Lower lobe of right lung (tissue), 2 donors: Measurements from ENCODE around the gene PAGE1. TPM values are rescaled to one million over a fixed set of nuclear protein-coding genes. Genes with fewer than 3 reads are reported as not detected.
"Not testable (repeated sequence)": the region's sequence is repeated elsewhere in the genome, so short reads cannot be mapped to it uniquely, and the experiment has no call there.

Source experiments
- ATAC-seq, 2 donors: fragments of 200-7000 bp; cut with Tn5 transposase; one replicate each; pipeline ENCODE4 v1.9.1; 2020 to 2022; ENCODE audit warnings: mild to moderate bottlenecking in 2 of 2, moderate library complexity in 2 of 2
- DNase-seq: peaks from one replicate; pipeline ENCODE4 v3.0.0-alpha.2; 2020
- H3K27ac ChIP-seq: fragments of 200-600 bp; one replicate; pipeline ENCODE4 v1.8.0; 2022
- H3K27me3 ChIP-seq: fragments of 200-600 bp; one replicate; pipeline ENCODE4 v1.8.0; 2022; ENCODE audit warnings: low read depth
- H3K36me3 ChIP-seq: fragments of 200-600 bp; one replicate; pipeline ENCODE4 v1.8.0; 2022; ENCODE audit warnings: mild to moderate bottlenecking
- H3K4me1 ChIP-seq: fragments of 200-600 bp; one replicate; pipeline ENCODE4 v1.8.0; 2022
- H3K4me3 ChIP-seq: fragments of 200-600 bp; one replicate; pipeline ENCODE4 v1.8.0; 2022; ENCODE audit warnings: mild to moderate bottlenecking
- H3K9me3 ChIP-seq: fragments of 200-600 bp; one replicate; pipeline ENCODE4 v1.8.0; 2022
- intact Hi-C: fragments of 100-400 bp; cut with DNase I; formaldehyde crosslinking; loops from one replicate; pipeline ENCODE4 v1.11.0; 2022
- long read RNA-seq: library from polyadenylated mRNA; unstranded; transcript quantifications from one replicate; pipeline ENCODE4 v2.0.0, GENCODE V29; 2021
- total RNA-seq: library from RNA; stranded (reverse); fragmentation: NEBNext Ultra II Directional; extraction: Animal tissue kit (Norgen Biotek cat#: 25700); gene quantifications from one replicate; pipeline ENCODE4 v1.2.1, GENCODE V29; 2021
- TF ChIP-seq, protein P1 (sequence below): fragments of 200-600 bp; IDR thresholded peaks from one replicate; pipeline ENCODE4 v1.8.0; 2022; ENCODE audit warnings: antibody characterized with exemption, mild to moderate bottlenecking
- donor health status: DM: no; HTN: yes; CAD: no; lungs with severe emphysema.

The PAGE1 gene, protein sequence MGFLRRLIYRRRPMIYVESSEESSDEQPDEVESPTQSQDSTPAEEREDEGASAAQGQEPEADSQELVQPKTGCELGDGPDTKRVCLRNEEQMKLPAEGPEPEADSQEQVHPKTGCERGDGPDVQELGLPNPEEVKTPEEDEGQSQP
- not detected for total RNA-seq
- long read RNA-seq: 0 reads

DNA sequence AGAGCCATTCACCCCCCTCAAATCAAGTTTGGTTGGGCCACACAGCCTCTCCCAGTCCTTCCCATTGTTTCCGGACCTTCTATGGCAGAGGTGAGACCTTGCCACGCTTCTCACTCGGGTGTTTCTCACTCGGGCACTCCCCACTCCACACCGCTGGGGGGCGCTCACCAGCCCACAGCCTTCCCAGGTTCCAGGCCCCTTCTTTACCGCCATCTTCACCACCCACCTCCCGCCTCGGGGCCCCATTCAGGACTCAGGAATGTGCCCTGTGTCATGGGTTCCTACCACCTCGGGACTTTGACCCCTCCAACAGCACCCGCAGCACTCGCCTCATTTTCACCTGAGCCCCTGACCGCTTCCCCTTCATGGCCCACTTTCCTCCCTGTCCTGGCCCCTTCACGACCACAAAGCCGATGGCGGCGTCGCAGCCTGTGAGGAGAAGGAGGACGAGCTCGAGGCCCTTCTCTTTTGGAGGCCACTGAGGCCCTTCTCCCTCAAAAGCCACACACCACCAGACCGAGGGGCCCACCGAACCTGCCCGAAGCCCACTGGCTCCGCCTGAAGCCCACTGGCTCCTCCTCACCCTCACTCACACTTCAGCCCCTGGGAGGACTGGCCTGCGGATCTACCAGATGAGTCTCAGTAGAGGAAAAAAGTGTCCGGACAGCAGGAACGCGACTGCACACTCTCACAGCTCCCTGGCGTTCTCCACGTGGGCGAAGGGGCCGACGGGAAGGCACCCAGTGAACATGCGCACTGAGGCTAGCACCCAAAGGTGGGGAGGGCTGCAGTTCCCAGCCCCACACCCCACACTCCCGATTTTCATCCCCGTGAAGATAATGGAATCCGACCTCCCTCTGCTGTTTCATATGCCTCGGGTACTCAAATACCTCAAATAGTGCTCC lies at the start of gene PAGE1:
Gene PAGE1 (minus strand): TSS at position 709 of the 905 bp plus-strand sequence. CDS start 1,214 bp downstream, outside the sequence.
- no peaks in the 10 kb centered on the region for H3K27me3 ChIP-seq
- intact Hi-C loops: no loop called here
- TF ChIP-seq, protein P1, sequence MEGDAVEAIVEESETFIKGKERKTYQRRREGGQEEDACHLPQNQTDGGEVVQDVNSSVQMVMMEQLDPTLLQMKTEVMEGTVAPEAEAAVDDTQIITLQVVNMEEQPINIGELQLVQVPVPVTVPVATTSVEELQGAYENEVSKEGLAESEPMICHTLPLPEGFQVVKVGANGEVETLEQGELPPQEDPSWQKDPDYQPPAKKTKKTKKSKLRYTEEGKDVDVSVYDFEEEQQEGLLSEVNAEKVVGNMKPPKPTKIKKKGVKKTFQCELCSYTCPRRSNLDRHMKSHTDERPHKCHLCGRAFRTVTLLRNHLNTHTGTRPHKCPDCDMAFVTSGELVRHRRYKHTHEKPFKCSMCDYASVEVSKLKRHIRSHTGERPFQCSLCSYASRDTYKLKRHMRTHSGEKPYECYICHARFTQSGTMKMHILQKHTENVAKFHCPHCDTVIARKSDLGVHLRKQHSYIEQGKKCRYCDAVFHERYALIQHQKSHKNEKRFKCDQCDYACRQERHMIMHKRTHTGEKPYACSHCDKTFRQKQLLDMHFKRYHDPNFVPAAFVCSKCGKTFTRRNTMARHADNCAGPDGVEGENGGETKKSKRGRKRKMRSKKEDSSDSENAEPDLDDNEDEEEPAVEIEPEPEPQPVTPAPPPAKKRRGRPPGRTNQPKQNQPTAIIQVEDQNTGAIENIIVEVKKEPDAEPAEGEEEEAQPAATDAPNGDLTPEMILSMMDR: no peak

DNA sequence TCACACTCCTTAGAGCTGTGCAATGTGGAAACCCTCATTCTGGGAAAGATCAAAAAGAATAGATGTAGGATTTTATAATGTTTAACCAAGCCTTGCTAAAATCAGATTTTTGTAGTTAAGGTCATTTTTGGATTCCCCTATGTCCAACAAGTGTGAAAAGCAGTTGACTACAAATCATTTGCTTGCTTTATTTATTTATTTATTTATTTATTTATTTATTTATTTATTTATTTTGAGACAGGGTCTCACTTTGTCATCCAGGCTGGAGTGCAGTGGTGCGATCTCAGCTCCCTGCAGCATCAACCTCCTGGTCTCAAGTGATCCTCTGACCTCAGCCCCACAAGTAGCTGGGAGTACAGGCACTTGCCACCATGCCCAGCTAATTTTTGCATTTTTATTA lies 45.7 kb upstream of the PAGE1 start:
- H3K4me1 ChIP-seq, H3K4me3 ChIP-seq, intact Hi-C loops, H3K27ac ChIP-seq, H3K9me3 ChIP-seq, DNase-seq, ATAC-seq, H3K27me3 ChIP-seq, H3K36me3 ChIP-seq: not testable (repeated sequence)

More for the DNA sequence above, at the start of gene PAGE1:
- ATAC-seq (no peak), DNase-seq (no peak)
- Histone ChIP-seq H3K36me3 (no peaks in the 10 kb centered on the region), H3K9me3 (no peaks in the 10 kb centered on the region), H3K27ac (no peak within 1 kb of the TSS), H3K4me3 (no peak within 1 kb of the TSS), H3K4me1 (no peaks in the 10 kb centered on the region)

DNA sequence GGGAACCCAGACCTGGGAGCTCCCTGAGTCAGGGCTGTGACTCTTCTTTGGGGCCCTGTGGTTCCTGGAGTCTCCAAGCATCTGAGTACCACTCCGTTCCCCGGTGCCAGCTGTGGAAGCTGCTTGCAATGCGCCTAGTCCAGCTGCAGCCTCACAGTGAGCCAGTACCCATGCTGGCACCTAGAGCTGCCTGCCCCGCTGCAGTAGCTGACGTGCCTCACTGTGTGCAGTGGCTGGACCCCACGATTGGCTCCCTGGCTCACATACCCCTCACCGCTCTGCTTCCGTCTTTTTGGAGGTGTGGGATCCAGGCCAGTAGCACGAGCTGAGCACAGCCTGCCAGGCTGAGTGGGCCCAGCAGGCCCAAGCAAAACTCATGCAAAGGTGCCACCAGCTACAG lies 32.1 kb upstream of the PAGE1 start:
- intact Hi-C loops: no loop called here
- Histone ChIP-seq H3K4me1 (no peaks in the 10 kb centered on the region), H3K4me3 (no peak overlapping the region), H3K27me3 (no peaks in the 10 kb centered on the region), H3K27ac (no peak overlapping the region), H3K36me3 (no peaks in the 10 kb centered on the region), H3K9me3 (no peaks in the 10 kb centered on the region)
- ATAC-seq (no peak), DNase-seq (no peak)
- TF ChIP-seq, protein P1: no peak

DNA sequence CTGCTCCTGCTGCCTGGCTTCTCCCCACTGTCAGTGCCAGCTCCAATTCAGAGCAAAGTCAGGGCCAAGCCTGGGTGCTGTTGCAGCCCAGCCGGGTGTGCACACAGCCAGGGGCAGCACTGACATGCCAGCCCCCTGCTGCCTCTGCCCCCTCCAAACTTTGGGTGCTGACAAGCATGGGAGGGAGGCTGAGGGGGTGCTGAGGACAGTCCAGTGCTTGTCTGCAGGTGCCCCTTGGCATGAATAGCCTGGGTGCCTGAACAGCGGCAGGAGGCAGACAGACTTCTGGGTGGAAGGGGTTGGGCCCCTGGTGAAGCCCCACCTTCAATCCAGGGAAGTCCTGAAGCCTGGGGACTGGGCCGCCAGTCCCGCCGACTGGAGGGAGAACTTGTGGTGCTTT lies 31.2 kb upstream of the PAGE1 start:
- intact Hi-C loops: no loop called here
- no peaks in the 10 kb centered on the region for H3K27me3 ChIP-seq
- ATAC-seq: no peak

DNA sequence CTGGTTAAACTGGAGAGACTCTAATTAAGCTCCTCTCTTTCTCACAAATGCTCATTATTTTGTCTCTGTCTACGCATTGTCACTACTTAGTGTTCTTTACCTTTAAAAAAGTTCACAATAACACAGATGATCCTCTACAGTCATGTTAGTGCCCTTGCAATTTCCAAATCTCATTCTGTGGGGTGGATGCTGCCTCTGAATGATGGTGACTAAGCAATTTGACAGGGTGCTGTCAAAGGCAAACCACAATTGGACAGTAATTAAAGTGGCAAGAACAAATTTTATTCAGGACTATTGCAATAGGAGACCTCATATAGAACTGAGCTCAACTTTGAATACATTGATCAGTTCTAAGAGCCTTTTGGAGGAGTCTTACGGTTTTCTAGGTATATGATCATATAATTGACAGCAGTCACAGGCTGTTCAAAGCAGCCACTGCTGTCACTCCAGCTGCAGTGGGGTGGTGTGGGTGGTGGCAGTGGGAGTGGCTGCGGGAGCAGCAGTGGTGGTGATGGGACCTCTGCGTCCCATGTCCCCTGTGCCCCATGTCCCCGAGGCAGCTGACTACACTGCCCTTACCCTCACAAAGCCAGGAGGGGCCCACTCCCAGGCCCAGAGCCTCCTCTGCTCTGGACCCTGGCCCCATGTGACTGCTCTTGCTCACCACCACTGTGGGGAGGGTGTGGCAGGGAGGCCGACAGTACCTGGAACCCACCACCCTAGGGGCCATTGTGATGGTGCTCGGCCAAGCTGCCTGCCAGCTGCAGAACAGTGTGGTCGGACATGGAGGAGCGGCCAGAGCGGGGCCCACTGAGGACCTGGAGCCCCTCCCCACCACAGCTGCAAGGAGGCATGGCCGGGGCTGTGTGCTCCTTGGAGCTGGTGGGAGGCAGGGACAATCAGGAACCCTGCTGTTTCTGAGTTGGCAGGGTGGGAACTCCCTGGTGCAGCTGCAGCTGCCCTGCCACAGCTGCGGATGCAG lies 30.4 kb upstream of the PAGE1 start:
- intact Hi-C loops: no loop called here
- Histone ChIP-seq H3K36me3 (no peaks in the 10 kb centered on the region), H3K4me3 (no peak overlapping the region), H3K4me1 (no peaks in the 10 kb centered on the region), H3K27ac (no peak overlapping the region), H3K27me3 (no peaks in the 10 kb centered on the region), H3K9me3 (no peaks in the 10 kb centered on the region)
- ATAC-seq (no peak), DNase-seq (no peak)
- TF ChIP-seq, protein P1: no peak

More for the DNA sequence above, 31.2 kb upstream of the PAGE1 start:
- H3K36me3 ChIP-seq: no peaks in the 10 kb centered on the region
- no peaks in the 10 kb centered on the region for H3K4me1 ChIP-seq
- TF ChIP-seq, protein P1: no peak
- no peak overlapping the region for H3K27ac ChIP-seq
- H3K4me3 ChIP-seq: no peak overlapping the region
- H3K9me3 ChIP-seq: no peaks in the 10 kb centered on the region
- no peak for DNase-seq
